NCI-H1105 treated with DMSO at 0.1 percent for 48 hours (cell line): ENCODE measurements around the gene NDUFAF3.

Source experiments
- DNase-seq: peaks from one replicate; lab custom pipeline; 2025; lab: John Stamatoyannopoulos, UW

NDUFAF3 gene

GRCh38 chr3:49054344-49054862, 32.5 kb downstream of the NDUFAF3 start:
- no peak for DNase-seq

- no peak for DNase-seq
Measured at GRCh38 chr3:49057268-49057667, 35.3 kb downstream of the NDUFAF3 start.

GRCh38 chr3:49058011-49058410, 36.1 kb downstream of the NDUFAF3 start:
- DNase-seq = no peak
